NK-92 (cell line): ENCODE results near the gene ETV3.

Experiments used
- DNase-seq: peaks from one replicate; lab custom pipeline; 2025; ENCODE audit not compliant: unreplicated experiment; lab: John Stamatoyannopoulos, UW

Gene ETV3

DNA sequence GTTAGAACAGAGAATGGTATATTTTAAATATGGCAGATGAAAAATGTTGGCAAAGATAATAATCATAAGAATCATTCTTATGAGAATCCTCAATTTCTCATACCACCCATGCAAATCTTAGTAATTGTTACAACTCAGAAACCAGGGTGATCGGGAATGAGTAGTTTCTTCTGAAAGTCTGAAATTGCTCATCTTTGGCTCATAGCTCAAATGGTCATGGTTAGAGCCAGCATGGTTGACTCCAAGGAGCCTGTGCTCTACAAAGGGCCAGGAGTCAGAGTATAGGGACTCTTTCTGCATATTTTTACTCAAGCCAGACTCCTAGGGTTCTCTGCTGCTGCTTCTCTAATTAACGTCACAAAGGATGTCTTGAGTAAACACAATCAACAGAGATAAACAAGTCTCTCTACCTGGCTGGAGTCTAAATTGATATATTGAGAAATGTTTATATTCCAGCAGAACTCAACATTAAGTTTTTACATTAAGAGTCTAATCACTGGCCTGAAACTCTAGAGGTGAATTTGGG, 1.9 kb upstream of the ETV3 start:
- DNase-seq: no peak

DNA sequence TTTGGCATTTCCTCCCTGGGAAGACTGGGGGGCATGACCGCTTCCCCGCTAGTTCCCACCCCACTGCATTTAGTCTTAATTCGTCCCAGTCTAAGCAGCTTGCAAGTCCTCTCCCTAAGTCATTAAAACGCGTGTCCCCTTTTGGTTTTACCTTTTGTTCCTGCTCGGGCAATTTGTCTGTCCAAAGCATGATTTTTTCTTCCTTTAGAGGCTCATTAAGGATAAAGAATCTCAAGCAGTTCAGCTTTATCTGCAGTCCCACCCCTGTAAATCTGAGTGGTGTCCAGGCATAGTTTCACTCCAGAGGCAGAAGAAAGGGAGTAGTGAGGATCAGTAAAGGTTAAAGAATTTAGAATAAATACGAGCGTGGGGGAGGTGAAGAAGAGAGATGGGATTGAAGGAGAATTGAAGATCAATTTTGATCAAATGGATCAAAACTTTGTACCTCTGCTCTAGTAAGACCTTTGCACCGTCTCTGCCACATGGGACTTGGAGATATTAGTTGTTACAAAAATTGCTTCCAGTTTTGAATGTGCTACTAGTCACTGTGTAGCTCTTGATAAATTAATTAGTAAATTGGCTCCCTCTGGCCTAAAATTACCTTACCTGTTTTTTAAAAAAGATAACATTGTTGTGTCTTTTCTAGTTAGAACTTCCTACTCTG, 989 bp upstream of the ETV3 start:
- DNase-seq: no peak

DNA sequence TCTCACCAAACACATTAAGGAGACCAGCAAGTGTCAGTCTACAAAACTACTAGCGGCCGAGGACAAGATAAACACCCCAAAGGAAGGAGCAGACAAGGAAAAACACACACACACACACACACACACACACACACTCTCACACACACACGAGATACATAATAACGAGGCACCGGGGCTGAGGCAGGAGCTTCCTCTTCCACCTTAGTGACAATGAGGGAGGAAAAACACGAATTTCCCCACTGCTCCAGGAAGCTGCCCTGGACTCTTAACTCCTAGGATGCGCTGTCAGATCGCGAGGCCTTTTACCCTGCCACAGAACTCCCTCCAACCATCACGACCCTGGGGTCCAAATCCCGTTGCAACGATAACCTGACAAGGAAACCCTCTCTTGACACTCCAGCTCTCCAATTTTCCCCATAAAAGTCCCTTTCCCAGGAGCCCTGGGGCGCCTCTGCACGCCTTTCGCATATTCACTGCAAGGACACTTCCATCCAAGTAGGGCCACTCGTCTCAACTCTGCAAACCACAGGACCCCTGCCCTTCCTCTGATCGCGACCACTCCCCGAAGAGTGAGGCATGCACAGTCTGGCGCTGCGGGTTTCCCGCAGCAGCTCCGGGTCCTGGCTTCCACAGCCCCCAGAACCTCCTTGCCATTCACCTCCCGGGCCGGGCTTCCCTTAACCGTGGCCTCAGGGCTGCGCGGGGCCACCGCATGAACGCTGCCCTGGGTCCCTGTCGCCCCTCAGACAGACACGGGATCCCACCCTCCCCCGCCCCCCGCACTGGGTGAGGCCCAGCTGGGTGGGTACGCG, 581 bp downstream of the ETV3 start:
- no peak for DNase-seq

DNA sequence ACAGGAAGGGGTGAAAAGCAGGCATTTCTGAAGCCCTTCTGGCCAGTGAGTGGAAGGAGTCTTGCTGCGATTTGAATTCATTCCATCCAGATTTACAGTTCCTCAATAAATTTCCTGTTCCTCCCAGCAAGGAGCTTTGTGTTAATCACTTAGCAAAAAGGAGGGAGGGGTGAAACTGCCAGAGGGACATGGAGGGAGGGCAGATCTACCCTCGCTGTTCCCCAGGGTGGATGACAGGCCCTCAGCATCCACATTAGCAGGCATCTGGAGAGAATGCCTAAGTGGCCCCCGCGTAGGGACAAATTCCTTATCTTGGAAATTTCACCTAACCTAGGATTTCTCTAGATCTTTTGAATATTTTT, 1.2 kb downstream of the ETV3 start:
- no peak for DNase-seq

DNA sequence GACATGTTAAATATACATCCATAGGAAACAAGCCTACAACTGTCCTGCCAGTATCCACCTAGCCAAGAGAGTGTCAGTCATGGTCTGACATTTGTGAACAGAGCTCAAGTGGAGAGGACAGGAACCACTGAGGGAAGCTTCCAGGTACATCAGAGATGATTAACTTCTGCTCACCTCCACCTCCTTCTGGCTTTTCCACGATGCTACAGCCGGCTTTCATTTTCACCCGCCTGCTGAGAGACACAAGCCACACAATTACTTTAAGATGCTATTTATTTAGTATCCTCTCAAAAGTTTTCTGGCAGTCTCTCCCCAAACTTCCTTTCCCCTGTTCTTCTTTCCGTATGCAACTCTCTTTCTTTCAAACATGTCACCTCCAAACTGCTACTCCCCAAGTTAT, 2.1 kb downstream of the ETV3 start:
- DNase-seq: no peak

DNA sequence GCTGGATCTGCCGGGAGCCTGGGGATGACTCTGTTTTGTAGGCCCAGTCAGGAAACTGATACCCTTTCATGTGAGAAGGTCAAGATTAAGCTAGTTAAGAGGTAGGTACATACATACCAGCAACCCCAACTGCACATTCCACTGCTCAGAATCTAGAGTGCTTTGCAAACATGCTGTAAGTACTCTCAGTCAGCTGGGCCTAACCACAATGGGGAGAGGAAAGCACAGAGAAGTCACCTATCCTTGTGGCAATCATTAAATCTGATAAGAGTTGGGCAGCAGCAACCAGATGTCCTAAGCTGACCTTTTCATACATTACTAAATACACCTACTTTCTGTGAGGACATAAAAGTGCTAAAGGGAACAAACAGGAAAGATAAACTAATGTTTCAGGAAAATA, 2.5 kb downstream of the ETV3 start:
- no peak for DNase-seq

DNA sequence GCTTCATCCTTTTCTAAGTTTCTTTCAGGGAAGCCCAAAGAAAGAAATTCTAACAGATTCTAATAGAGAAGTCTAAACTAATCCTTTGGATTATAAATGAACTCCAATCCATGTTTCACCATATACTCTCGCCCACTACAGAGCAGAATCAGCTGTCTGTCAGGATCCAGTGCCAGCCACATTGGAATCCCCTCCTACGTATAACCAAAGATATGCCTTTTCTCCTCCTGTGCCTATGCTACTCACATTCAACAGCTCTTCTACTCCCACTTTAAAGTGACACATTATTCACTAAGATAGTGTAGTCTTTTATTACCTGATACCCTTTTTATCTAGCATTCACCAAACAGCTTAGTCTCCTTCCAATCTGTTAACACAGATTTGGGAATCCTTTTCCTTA, 3.1 kb downstream of the ETV3 start:
- no peak for DNase-seq

DNA sequence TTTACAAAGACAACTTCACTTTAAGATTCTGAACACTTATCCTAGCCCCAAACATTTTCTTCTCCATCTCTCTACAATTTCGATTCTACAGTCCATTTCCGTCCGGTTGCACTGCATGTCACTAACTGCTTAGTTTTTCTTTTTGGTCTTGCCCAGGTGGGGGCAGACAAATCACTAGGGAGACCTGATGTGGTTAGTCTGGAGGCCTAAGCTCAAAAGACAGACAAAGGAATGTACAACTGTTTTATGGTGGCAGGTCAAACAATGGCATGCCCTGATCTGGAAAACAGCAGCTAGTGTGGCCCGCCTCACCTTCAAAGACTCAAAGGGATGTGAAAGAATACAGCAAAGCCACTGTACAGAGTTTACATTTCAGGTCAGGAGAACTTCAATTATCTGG, 3.8 kb downstream of the ETV3 start:
- no peak for DNase-seq

DNA sequence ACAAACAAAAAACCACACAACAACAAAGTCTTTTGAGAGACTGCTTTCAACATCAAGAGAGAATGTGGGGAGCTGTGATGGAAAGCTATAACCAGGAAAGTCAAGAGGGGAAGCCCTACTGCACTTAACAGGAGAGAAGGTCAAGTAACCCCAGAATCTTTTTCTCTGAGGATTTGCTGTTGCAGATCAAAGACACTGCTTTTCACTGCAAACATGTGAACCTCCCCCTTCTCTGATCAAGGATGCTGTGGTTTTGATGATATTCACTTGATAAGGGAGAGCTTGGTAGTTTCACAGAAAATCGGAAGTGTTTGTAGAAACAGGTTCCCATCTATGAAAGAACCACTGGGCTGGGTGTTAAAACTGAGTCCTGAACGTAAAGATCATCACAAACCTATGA, 4.8 kb downstream of the ETV3 start:
- DNase-seq: no peak

DNA sequence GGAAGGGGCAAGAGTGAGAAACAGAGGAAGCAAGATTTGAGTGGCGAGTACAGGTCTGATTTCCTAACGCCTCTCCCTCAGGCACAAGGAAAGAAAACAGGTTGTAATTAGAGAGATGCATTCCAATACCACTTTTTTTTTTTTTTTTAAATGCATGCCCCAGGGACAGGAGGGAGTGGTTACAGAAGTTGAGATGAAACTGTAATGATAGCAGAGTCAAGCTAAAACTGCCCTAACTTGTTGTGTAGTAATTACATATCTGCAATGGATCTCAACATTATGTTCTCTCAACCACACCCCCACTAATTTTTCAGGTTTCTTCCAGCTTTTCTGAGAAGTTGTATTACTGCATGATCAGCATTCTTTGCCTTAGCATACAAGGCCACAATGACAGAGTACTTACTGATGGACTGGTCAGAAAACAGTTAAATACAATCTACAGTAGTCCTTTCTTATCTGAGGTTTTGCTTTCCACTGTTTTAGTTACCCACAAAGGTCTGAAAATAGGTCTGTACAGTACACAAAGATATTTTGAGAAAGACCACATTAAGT, 5.5 kb downstream of the ETV3 start:
- DNase-seq: no peak

DNA sequence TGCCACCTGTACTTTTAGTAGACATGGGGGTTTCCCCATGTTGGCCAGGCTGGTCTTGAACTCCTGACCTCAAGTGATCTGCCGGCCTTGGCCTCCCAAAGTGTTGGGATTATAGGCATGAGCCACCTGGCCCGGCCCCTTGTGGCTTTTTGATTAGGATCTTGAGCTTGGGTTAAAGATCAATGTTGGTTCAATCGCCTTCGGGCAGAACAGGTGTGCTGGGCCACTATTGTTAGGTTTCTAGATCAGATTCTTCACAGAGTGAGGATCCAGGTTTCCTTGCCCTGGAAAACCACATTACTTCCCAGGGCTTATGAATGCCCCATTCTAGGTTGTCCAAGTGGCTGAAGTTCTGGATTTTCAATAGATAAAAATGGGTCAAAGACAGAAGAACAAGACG, 6.1 kb downstream of the ETV3 start:
- no peak for DNase-seq

DNA sequence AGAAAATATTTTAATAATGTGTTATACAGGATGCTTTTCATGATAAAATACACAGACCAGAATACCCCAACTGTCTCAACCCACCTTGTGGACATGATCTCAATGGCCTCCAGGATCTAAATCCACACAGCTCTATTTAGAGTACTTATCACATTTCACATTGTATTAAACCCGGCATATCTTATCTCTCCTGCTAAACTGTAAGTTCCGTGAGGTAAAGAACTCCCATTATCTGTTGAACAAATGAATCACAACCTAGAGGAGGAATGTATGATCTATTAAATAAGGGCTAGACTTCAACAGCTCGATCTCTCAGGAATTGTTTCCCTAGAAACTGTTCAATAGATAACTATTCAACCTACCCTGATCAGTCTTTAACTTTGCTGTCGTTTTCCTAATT, 6.9 kb downstream of the ETV3 start:
- DNase-seq: no peak

DNA sequence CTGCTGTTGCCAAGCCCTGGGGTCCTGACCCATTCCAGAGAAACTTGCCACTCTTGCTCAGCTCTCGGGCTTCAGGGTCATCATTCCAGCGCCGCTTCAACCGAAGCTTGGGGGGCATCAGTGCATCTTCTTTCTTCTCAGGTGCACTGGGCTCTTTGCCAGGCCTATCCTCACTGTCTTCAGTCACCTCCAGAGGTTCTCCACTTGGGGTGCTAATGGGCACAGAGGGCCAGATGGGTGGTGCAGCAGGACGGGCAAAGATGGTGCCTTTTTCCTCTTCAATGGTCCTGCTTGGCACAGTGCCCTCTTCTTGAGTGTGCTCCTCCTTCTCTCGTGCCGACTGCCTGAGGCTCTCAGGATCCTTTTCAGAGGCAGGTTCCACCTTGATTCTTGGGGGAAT, 13.3 kb downstream of the ETV3 start:
- DNase-seq: no peak

DNA sequence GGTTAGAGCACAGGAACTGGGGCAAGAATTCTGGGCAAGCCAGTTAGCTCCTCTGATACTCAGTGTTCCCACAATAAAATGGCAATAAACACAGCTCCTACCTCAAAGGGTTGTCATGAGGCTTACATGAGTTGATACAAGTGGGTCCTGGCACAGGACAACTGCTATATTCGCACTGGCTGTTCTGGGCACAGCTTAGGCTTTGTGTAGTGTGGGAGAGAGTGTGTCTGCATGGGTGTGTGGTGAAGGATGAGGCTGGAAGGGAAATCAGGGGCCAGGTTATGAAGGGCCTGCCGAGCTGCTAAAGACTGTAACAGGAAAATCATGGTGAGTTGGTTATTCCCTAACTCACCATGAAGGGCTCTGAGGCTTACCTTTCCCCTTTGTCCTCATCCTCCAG, 18.7 kb downstream of the ETV3 start:
- no peak for DNase-seq

DNA sequence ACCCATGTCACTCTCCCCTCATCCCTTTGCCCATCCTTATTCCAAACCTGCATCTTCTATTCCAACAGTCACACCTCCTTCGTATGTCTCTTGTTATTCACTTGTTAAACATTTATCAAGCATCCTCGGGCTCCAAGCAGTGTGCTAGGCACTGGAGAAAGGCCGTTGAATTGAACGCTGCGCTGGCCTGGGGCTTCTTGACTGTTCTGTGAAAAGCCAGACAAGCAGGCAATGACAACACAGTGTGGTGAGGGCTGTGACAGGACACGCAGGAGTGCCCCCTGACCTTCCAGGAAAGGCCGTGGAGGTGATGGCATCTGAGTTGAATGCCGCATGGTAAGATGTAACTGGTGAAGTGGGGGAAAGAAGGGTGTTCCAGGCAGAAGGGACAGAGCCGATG, 19.2 kb downstream of the ETV3 start:
- DNase-seq: no peak

DNA sequence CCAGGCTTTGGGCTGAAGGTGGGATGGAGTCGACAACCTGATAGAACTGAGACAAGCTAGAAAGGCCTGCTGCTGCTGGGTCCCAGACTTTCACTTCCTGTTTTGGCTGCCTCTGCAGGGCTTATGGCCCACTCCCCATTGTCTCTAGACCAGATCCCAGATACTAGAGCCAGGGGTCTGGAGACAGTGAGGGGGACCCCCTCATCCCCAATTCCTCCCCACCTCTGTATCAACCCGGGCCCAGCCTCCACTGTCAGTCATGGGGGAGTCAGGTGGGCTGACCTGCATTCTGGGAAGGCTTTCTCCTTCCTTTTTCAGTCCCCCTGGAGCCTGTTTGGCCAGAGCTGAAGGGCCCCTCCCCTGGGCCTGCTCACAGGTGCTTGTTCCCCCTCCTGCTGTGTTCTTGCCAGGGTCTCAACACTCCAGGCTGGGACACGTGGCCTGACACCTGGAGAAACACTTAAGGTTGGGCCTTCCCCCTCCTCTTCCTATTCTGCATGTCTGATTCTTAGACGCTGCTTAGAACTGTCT, 20.6 kb downstream of the ETV3 start:
- DNase-seq: no peak

DNA sequence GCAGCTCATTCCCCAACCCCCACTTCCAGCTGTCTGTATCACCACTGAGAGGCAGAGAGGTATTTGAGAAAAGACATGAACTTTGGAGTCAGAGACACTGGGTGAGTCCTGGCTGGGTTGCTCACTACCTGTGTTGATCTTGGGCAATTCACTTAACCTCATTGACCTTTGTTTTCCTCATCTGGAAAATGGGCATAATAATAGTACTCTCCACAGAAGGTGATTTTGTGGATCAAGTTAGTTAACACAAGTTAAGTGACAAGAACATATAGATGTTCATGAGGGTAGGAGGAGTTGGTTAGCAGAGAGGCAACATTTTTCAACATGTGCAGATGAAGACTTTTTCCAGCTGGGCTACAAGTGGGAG, 21.5 kb downstream of the ETV3 start:
- no peak for DNase-seq

DNA sequence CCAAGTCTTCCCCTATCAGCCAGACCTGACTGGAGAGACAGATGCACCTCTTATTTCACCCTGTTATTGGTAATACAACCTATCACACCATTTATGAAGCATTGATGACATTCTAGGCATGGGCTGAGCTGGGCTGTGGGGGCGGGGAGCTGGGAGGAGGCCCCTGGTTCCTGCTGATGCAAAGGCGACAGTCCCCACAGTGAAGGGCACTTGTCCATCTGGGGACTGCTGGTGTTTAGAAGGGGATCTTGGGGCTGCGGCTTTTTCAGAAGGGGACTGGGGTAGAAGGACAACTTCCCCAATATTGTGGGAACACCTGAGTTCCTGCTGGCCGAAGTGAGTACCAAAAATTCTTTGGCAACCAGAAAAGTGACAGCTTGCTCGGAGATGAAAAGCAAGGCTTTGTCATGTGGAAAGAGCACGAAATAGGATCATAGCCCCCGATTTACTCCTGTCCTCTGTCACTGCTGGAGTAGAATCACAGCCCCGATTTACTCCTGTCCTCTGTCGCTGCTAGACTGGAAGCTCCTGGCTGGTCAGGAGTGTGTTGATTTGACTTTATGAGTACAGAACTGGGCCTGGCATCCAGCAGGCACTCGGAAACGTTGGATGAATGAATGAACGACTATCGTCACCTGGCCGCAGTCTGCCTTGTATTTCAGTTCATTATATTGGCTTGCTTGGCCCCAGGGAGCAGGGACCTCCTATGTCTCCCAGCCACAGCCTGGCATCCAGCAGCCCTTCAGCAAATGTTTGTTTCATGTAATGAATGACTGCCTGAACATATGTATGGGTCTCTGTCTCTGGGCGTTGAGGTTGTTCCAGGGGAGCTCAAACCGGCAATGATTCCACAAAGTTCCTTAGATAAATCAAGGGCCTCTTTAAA, 22.1 kb downstream of the ETV3 start:
- no peak for DNase-seq

DNA sequence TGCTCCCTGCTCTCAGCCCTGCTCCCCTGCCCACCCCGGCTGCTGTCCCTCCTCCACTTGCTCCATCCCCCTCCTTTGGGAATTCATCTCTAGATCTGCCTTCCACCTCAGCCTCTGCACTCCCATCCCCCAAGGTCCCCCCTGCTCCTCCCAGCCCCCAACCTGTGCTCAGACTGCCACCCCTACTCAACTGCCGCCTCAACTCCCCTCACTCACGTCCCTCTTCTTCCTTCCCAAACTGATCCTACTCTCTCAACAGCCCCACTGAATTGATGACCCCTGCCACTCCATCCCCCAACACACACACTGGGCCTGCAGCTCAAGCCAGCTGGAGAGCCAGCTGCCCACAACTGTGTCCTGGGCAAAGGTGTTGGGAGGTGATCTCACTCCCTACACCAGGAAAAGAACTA, 22.8 kb downstream of the ETV3 start:
- DNase-seq: no peak

DNA sequence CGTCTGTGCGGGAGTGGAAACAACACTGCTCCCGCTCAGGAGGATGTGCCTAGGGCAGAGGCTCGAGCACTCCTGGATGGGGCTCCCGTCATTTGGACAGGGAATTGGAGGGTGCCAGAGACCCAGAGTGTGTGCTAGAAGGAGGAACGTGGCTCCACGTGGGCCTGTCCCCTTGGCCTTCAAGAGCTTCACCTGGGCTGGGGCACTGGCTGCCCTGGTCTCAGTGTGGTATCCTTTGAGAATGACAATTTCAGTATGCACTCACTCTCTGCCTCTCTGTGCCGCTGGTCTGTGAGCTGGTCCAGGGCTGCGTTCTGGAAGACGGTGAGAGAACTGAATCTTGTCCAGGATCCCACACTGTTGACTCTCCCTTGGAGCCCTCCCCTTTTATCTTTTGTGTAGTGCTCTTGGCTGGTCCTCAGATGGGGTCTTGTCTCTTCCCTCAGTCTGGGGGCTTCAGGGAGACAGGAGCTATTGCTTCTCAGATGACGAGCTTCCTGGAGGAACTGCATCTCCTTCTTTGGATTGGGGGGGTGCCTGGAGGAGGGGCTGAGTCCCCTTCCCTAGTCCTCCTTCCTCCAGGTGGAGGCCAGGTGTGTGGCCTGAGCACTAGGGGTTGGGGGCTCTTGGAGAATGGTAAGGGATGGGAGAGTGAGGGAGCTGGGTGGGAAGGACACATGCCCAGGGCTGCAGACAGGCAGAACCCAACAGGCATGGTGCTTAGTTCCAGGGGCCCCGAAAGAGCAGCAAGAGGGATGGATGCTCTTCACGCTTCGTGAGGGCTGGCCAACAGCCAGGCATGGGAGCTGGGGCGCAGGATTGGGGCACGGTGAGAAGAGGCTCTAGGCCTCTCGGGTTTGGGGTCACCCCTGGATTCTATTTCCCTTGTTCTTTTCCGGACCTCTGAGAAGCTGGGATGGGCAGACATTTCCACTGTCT, 23.7 kb downstream of the ETV3 start:
- no peak for DNase-seq
